ENCODE data around the gene TIGAR.

DNA sequence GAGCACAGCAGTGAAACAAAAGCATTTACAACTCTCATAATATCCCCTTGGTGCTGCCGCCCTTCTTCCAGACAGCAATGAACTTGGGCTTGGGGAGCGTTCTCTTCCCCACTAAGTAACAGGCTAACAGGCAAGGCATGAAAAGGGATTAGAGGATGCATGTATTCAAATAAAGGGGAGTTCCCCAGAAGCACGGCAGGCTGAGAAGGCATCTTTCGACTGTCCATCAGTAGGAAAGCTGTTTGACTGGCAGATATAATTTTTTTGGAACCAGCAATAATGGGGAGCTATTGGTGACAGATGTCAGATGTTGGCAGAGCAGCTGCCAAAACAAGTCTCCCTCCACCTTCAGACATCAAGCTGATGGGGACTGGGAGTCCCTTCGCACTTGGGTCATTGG lies 9.2 kb upstream of the TIGAR start:
- TF ChIP-seq, protein P1, sequence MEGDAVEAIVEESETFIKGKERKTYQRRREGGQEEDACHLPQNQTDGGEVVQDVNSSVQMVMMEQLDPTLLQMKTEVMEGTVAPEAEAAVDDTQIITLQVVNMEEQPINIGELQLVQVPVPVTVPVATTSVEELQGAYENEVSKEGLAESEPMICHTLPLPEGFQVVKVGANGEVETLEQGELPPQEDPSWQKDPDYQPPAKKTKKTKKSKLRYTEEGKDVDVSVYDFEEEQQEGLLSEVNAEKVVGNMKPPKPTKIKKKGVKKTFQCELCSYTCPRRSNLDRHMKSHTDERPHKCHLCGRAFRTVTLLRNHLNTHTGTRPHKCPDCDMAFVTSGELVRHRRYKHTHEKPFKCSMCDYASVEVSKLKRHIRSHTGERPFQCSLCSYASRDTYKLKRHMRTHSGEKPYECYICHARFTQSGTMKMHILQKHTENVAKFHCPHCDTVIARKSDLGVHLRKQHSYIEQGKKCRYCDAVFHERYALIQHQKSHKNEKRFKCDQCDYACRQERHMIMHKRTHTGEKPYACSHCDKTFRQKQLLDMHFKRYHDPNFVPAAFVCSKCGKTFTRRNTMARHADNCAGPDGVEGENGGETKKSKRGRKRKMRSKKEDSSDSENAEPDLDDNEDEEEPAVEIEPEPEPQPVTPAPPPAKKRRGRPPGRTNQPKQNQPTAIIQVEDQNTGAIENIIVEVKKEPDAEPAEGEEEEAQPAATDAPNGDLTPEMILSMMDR (IDR thresholded peaks at IDR 0.05; ENCODE audit: poor library complexity, severe bottlenecking) = no peak
- TF ChIP-seq RAD21 (conservative IDR thresholded peaks at IDR 0.05) = no peak
- TF ChIP-seq EZH2 (IDR thresholded peaks at IDR 0.05; ENCODE audit: borderline replicate concordance, insufficient read depth, low read length, poor library complexity, severe bottlenecking) = no peak
- TF ChIP-seq, protein P2, sequence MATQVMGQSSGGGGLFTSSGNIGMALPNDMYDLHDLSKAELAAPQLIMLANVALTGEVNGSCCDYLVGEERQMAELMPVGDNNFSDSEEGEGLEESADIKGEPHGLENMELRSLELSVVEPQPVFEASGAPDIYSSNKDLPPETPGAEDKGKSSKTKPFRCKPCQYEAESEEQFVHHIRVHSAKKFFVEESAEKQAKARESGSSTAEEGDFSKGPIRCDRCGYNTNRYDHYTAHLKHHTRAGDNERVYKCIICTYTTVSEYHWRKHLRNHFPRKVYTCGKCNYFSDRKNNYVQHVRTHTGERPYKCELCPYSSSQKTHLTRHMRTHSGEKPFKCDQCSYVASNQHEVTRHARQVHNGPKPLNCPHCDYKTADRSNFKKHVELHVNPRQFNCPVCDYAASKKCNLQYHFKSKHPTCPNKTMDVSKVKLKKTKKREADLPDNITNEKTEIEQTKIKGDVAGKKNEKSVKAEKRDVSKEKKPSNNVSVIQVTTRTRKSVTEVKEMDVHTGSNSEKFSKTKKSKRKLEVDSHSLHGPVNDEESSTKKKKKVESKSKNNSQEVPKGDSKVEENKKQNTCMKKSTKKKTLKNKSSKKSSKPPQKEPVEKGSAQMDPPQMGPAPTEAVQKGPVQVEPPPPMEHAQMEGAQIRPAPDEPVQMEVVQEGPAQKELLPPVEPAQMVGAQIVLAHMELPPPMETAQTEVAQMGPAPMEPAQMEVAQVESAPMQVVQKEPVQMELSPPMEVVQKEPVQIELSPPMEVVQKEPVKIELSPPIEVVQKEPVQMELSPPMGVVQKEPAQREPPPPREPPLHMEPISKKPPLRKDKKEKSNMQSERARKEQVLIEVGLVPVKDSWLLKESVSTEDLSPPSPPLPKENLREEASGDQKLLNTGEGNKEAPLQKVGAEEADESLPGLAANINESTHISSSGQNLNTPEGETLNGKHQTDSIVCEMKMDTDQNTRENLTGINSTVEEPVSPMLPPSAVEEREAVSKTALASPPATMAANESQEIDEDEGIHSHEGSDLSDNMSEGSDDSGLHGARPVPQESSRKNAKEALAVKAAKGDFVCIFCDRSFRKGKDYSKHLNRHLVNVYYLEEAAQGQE (IDR thresholded peaks at IDR 0.05; ENCODE audit: borderline replicate concordance) = no peak
- TF ChIP-seq EP300 (conservative IDR thresholded peaks at IDR 0.05; ENCODE audit: poor library complexity, severe bottlenecking) = peak; percentile 16
- TF ChIP-seq POLR2AphosphoS5 (IDR thresholded peaks at IDR 0.05) = no peak
- no peak for TF ChIP-seq TAF1 (IDR thresholded peaks at IDR 0.05; ENCODE audit: low read depth)
- no peak for TF ChIP-seq SMC3 (conservative IDR thresholded peaks at IDR 0.05; ENCODE audit: poor library complexity)
